Suprapubic skin (tissue), 4 donors: Measurements from ENCODE around the gene HERC6.

Experiments
- CTCF ChIP-seq, 2 donors: fragments of 200-600 bp in 1 of 2; fragments of 450-650 bp in 1 of 2; sonication (generic) in 1 of 2; IDR thresholded peaks; one replicate each; pipeline ENCODE4 v1.5.1; 2016 to 2019; ENCODE audit warnings: antibody characterized with exemption in 2 of 2, mild to moderate bottlenecking in 1 of 2, moderate library complexity in 1 of 2
- POLR2A ChIP-seq, 2 donors: fragments of 450-650 bp; IDR thresholded peaks; one replicate each; pipeline ENCODE4 v1.6.1; 2017; ENCODE audit warnings: antibody characterized with exemption in 2 of 2, mild to moderate bottlenecking in 2 of 2, moderate library complexity in 2 of 2
- POLR2AphosphoS5 ChIP-seq, 3 donors: sonication (generic); formaldehyde crosslinking; IDR thresholded peaks; one replicate each; pipeline ENCODE4 v1.6.1; 2017; ENCODE audit warnings: antibody characterized with exemption in 3 of 3

GRCh38 chr4:88390128-88390527, 11.5 kb downstream of the HERC6 start:
- TF ChIP-seq CTCF (IDR thresholded peaks at IDR 0.05), result no peak
- TF ChIP-seq POLR2AphosphoS5 (IDR thresholded peaks at IDR 0.05), result no peak
- TF ChIP-seq POLR2A (IDR thresholded peaks at IDR 0.05), result no peak
